Mononuclear cell (primary cell): ENCODE measurements around the gene INSC. TPM values are rescaled to one million over a fixed set of nuclear protein-coding genes. Genes with fewer than 3 reads are reported as not detected.

Experiments
- H3K27me3 ChIP-seq: 2 replicates; pipeline ENCODE4 v1.6.0; 2011; ENCODE audit warnings: low read length, control low read depth; ENCODE audit not compliant: insufficient read depth
- H3K4me1 ChIP-seq: 2 replicates; pipeline ENCODE4 v1.5.1; 2011; ENCODE audit warnings: mild to moderate bottlenecking, low read length, control low read depth; ENCODE audit not compliant: insufficient read depth
- H3K4me3 ChIP-seq: 2 replicates; pipeline ENCODE4 v1.5.1; 2011; ENCODE audit warnings: mild to moderate bottlenecking, low read length, moderate library complexity
- H3K9me3 ChIP-seq: 2 replicates; pipeline ENCODE4 v1.5.1; 2011; ENCODE audit warnings: low read depth, mild to moderate bottlenecking, control low read depth, low read length
- total RNA-seq: library from RNA; depleted of rRNA; stranded (reverse); fragments of >200 nt; gene quantifications from one replicate; pipeline ENCODE4 v1.2.3, GENCODE V29; 2012

Gene INSC
- total RNA-seq, 1 donor = 0.10 TPM

- H3K4me1 ChIP-seq = no peaks in the 10 kb centered on the region
- H3K4me3 ChIP-seq = no peak overlapping the region
- H3K27me3 ChIP-seq = no peaks in the 10 kb centered on the region
- no peaks in the 10 kb centered on the region for H3K9me3 ChIP-seq
These were observed 13.5 kb upstream of the INSC start for GRCh38 chr11:15101072-15101709.

- Histone ChIP-seq H3K27me3 (no peaks in the 10 kb centered on the region), H3K4me3 (no peak overlapping the region), H3K9me3 (no peaks in the 10 kb centered on the region), H3K4me1 (peaks cover 7% of the 10 kb centered on the region)
These were observed 10.6 kb upstream of the INSC start for GRCh38 chr11:15104166-15104565.

GRCh38 chr11:15106201-15106965, 8.3 kb upstream of the INSC start:
- Histone ChIP-seq H3K9me3 (no peaks in the 10 kb centered on the region), H3K4me3 (no peak overlapping the region), H3K27me3 (no peaks in the 10 kb centered on the region), H3K4me1 (peaks cover 7% of the 10 kb centered on the region)

GRCh38 chr11:15107730-15108515, 6.8 kb upstream of the INSC start:
- no peaks in the 10 kb centered on the region for H3K27me3 ChIP-seq
- H3K4me1 ChIP-seq = peaks cover 9% of the 10 kb centered on the region
- H3K9me3 ChIP-seq = no peaks in the 10 kb centered on the region
- H3K4me3 ChIP-seq = no peak overlapping the region

- no peaks in the 10 kb centered on the region for H3K27me3 ChIP-seq
- H3K4me3 ChIP-seq = no peak overlapping the region
- no peaks in the 10 kb centered on the region for H3K9me3 ChIP-seq
- H3K4me1 ChIP-seq = peaks cover 17% of the 10 kb centered on the region
These were observed 6.1 kb upstream of the INSC start for GRCh38 chr11:15108592-15109130.

GRCh38 chr11:15109602-15110001, 5.1 kb upstream of the INSC start:
- Histone ChIP-seq H3K4me3 (no peak overlapping the region), H3K9me3 (no peaks in the 10 kb centered on the region), H3K27me3 (no peaks in the 10 kb centered on the region), H3K4me1 (peaks cover 25% of the 10 kb centered on the region)

- H3K9me3 ChIP-seq = no peaks in the 10 kb centered on the region
- H3K27me3 ChIP-seq = peaks cover 11% of the 10 kb centered on the region
- H3K4me3 ChIP-seq = no peak overlapping the region
- H3K4me1 ChIP-seq = peaks cover 25% of the 10 kb centered on the region
These were observed 3.5 kb upstream of the INSC start for GRCh38 chr11:15111215-15111614.

- Histone ChIP-seq H3K4me1 (peaks cover 25% of the 10 kb centered on the region), H3K9me3 (no peaks in the 10 kb centered on the region), H3K27me3 (peaks cover 14% of the 10 kb centered on the region), H3K4me3 (no peak overlapping the region)
These were observed 2.6 kb upstream of the INSC start for GRCh38 chr11:15112131-15112541.

GRCh38 chr11:15113381-15113780, 1.3 kb upstream of the INSC start:
- Histone ChIP-seq H3K4me3 (no peak overlapping the region), H3K27me3 (peaks cover 17% of the 10 kb centered on the region), H3K4me1 (peaks cover 18% of the 10 kb centered on the region), H3K9me3 (no peaks in the 10 kb centered on the region)

GRCh38 chr11:15115686-15116085, 963 bp downstream of the INSC start:
- H3K4me3 ChIP-seq = no peak overlapping the region
- peaks cover 18% of the 10 kb centered on the region for H3K4me1 ChIP-seq
- peaks cover 17% of the 10 kb centered on the region for H3K27me3 ChIP-seq
- no peaks in the 10 kb centered on the region for H3K9me3 ChIP-seq

- peaks cover 17% of the 10 kb centered on the region for H3K4me1 ChIP-seq
- no peaks in the 10 kb centered on the region for H3K9me3 ChIP-seq
- peaks cover 22% of the 10 kb centered on the region for H3K27me3 ChIP-seq
- no peak overlapping the region for H3K4me3 ChIP-seq
These were observed 3.0 kb downstream of the INSC start for GRCh38 chr11:15117751-15118150.

GRCh38 chr11:15118431-15118830, 3.7 kb downstream of the INSC start:
- Histone ChIP-seq H3K9me3 (no peaks in the 10 kb centered on the region), H3K4me3 (no peak overlapping the region), H3K4me1 (peaks cover 10% of the 10 kb centered on the region), H3K27me3 (peaks cover 22% of the 10 kb centered on the region)

- no peak overlapping the region for H3K4me3 ChIP-seq
- H3K4me1 ChIP-seq = peaks cover 3% of the 10 kb centered on the region
- no peaks in the 10 kb centered on the region for H3K9me3 ChIP-seq
- peaks cover 22% of the 10 kb centered on the region for H3K27me3 ChIP-seq
These were observed 4.6 kb downstream of the INSC start for GRCh38 chr11:15119352-15119751.

- Histone ChIP-seq H3K4me3 (no peak overlapping the region), H3K4me1 (no peaks in the 10 kb centered on the region), H3K9me3 (no peaks in the 10 kb centered on the region), H3K27me3 (peaks cover 22% of the 10 kb centered on the region)
These were observed 5.1 kb downstream of the INSC start for GRCh38 chr11:15119826-15120225.

- H3K9me3 ChIP-seq = no peaks in the 10 kb centered on the region
- H3K27me3 ChIP-seq = peaks cover 5% of the 10 kb centered on the region
- H3K4me1 ChIP-seq = no peaks in the 10 kb centered on the region
- no peak overlapping the region for H3K4me3 ChIP-seq
These were observed 9.1 kb downstream of the INSC start for GRCh38 chr11:15123849-15124248.
